Measurements from ENCODE around the gene GSN.

GSN gene

GRCh38 chr9:121296213-121297127 lies 28.5 kb downstream of the GSN start:
- no peak overlapping the region for H3K4me3 ChIP-seq (ENCODE audit: low read depth, low read length)
- TF ChIP-seq CTCF (IDR thresholded peaks at IDR 0.05; ENCODE audit: borderline replicate concordance, insufficient read depth, low read depth, low read length) = no peak

GRCh38 chr9:121297389-121297788 lies 29.4 kb downstream of the GSN start:
- no peak overlapping the region for H3K4me3 ChIP-seq (ENCODE audit: low read depth, low read length)
- no peak for TF ChIP-seq CTCF (IDR thresholded peaks at IDR 0.05; ENCODE audit: borderline replicate concordance, insufficient read depth, low read depth, low read length)

DNA sequence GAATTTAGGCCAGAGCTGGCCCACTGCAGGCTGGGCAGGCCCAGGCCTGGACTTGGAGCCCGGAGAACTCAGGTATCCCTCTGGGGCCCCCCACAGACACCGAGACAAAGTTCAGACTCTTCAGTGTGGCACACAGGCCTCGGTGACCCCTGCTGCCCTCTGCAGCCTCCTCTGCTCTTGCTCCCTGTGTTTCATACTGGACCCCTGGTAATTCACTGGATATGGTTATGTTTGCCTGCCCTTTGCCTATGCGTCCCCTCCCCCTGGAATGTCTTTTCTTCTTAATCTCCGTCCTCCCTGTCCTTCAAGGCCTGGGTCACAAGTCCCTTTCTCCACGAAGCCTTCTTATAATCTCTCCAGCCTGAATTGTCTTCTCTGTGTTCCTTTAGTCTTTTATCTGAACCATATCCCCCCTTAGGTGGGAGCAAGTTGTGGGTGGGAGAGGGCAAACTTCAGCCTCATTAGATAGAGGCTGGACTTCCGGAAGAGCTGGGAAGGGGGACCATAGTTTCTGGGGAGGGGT lies 30.1 kb downstream of the GSN start:
- no peak overlapping the region for H3K4me3 ChIP-seq (ENCODE audit: low read depth, low read length)
- no peak for TF ChIP-seq CTCF (IDR thresholded peaks at IDR 0.05; ENCODE audit: borderline replicate concordance, insufficient read depth, low read depth, low read length)

GRCh38 chr9:121298689-121299466 lies 30.9 kb downstream of the GSN start:
- H3K4me3 ChIP-seq (ENCODE audit: low read depth, low read length) = peak overlapping the region; percentile 40
- no peak for TF ChIP-seq CTCF (IDR thresholded peaks at IDR 0.05; ENCODE audit: borderline replicate concordance, insufficient read depth, low read depth, low read length)

- 0 out of 2 replicates have a peak, but pooled peaks have one; percentile 0 for TF ChIP-seq CTCF (IDR thresholded peaks at IDR 0.05; ENCODE audit: borderline replicate concordance, insufficient read depth, low read depth, low read length)
- H3K4me3 ChIP-seq (ENCODE audit: low read depth, low read length) = peak overlapping the region; percentile 40
These were observed 31.7 kb downstream of the GSN start for GRCh38 chr9:121299467-121300282.

- no peak overlapping the region for H3K4me3 ChIP-seq (ENCODE audit: low read depth, low read length)
- no peak for TF ChIP-seq CTCF (IDR thresholded peaks at IDR 0.05; ENCODE audit: borderline replicate concordance, insufficient read depth, low read depth, low read length)
These were observed 32.5 kb downstream of the GSN start for GRCh38 chr9:121300283-121301119.
